Ovary (tissue), 9 donors: ENCODE data around the gene BTN1A1. TPM values are rescaled to one million over a fixed set of nuclear protein-coding genes. Genes with fewer than 3 reads are reported as not detected.
A peak's percentile ranks its signal among the peaks of the same experiment; 100 is the strongest.

Source experiments
- DNase-seq, 5 donors: peaks; one replicate each; pipeline ENCODE4 v3.0.0-alpha.2; 2019 to 2020
- H3K27ac ChIP-seq, 2 donors: fragments of 200-600 bp; one replicate each; pipeline versions ENCODE4 v1.5.1 to v1.8.0; 2019 to 2022
- H3K27me3 ChIP-seq: fragments of 200-600 bp; one replicate; pipeline ENCODE4 v1.8.0; 2022
- H3K36me3 ChIP-seq: fragments of 200-600 bp; sonication (generic); one replicate; pipeline ENCODE4 v1.5.1; 2019
- H3K4me1 ChIP-seq: one replicate; pipeline ENCODE4 v1.8.1; 2013; ENCODE audit warnings: mild to moderate bottlenecking, moderate library complexity; ENCODE audit not compliant: insufficient read depth
- H3K4me3 ChIP-seq: fragments of 200-600 bp; sonication (generic); one replicate; pipeline ENCODE4 v1.5.1; 2017
- H3K9me3 ChIP-seq, 2 donors: fragments of 200-600 bp in 1 of 2; sonication (generic) in 1 of 2; one replicate each; pipeline versions ENCODE4 v1.5.1 to v1.8.1; 2013 to 2019; ENCODE audit warnings: mild to moderate bottlenecking in 1 of 2, moderate library complexity in 1 of 2
- CTCF ChIP-seq, 3 donors: fragments of 450-650 bp in 2 of 3; fragments of 200-600 bp in 1 of 3; IDR thresholded peaks; one replicate each; pipeline versions ENCODE4 v1.5.1 to v1.8.0; 2016 to 2022; ENCODE audit warnings: antibody characterized with exemption in 3 of 3, mild to moderate bottlenecking in 1 of 3
- EP300 ChIP-seq: sonication (generic); formaldehyde crosslinking; IDR thresholded peaks from one replicate; pipeline ENCODE4 v1.6.1; 2017; ENCODE audit warnings: antibody characterized with exemption
- POLR2A ChIP-seq: fragments of 450-650 bp; IDR thresholded peaks from one replicate; pipeline ENCODE4 v1.6.1; 2017; ENCODE audit warnings: antibody characterized with exemption, mild to moderate bottlenecking, moderate library complexity
- WGBS, 3 donors: extraction: QIAGEN DNeasy Blood & Tissue Kit in 1 of 3; methylation state at CpG; one replicate each; pipeline versions ENCODE4 v1.1.5 to v1.1.7; 2013 to 2017; 5-methylcytosine and 5-hydroxymethylcytosine counted together
- intact Hi-C, 4 donors: fragments of 100-400 bp; cut with DNase I; formaldehyde crosslinking; loops; one replicate each; pipeline versions ENCODE4 v1.11.0 to v1.15.1; 2022 to 2023
- polyA plus RNA-seq, 2 donors: library from polyadenylated mRNA; stranded (reverse); fragments of 200-250 nt in 1 of 2; fragments of 350-450 nt in 1 of 2; fragmentation: Illumina TruSeq in 1 of 2; extraction: RNeasy Lipid Tissue Mini Kit (QIAGEN cat#74804) in 1 of 2; gene quantifications; one replicate each; pipeline ENCODE4 v1.2.3, GENCODE V29; 2013 to 2014
- total RNA-seq, 7 donors: library from RNA; depleted of rRNA in 2 of 7; stranded (reverse); fragments of >200 nt in 2 of 7; fragmentation: NEBNext Ultra II Directional in 3 of 7; extraction: Animal tissue kit (Norgen Biotek cat#: 25700) in 3 of 7; gene quantifications; one replicate each; pipeline versions ENCODE4 v1.1.0 to v1.2.4, GENCODE V29; 2016 to 2023
- donor health status: DM: no; HTN: no; CAD: no; lungs with moderate emphysema.
- donor health status: DM: no; HTN: no; CAD: no.
- donor health status: Bipolar disorder and iron deficiency.
- donor health status: DM: yes; HTN: yes; CAD: no.
- donor health status: DM: no; HTN: no; CAD: no.
- donor health status: DM: yes; HTN: yes; CAD: no.

The BTN1A1 gene
- total and polyA plus RNA-seq, 9 donors = 0.02 to 0.05 TPM; not detected in 7

- Histone ChIP-seq H3K27ac (no peak overlapping the region), H3K4me3 (no peak overlapping the region), H3K4me1 (no peaks in the 10 kb centered on the region), H3K9me3 (no peaks in the 10 kb centered on the region), H3K27me3 (no peaks in the 10 kb centered on the region), H3K36me3 (no peaks in the 10 kb centered on the region)
- TF ChIP-seq EP300 (no peak), POLR2A (no peak), CTCF (IDR thresholded peaks at IDR 0.05) (no peak)
- WGBS, 3 donors = 75 to 85% (median 78%) methylated on average over 2 of the region's 2 CpGs
- intact Hi-C loops = no loop called here
- DNase-seq = no peak
Measured at GRCh38 chr6:26514984-26515383, 14.9 kb downstream of the BTN1A1 start.

DNA sequence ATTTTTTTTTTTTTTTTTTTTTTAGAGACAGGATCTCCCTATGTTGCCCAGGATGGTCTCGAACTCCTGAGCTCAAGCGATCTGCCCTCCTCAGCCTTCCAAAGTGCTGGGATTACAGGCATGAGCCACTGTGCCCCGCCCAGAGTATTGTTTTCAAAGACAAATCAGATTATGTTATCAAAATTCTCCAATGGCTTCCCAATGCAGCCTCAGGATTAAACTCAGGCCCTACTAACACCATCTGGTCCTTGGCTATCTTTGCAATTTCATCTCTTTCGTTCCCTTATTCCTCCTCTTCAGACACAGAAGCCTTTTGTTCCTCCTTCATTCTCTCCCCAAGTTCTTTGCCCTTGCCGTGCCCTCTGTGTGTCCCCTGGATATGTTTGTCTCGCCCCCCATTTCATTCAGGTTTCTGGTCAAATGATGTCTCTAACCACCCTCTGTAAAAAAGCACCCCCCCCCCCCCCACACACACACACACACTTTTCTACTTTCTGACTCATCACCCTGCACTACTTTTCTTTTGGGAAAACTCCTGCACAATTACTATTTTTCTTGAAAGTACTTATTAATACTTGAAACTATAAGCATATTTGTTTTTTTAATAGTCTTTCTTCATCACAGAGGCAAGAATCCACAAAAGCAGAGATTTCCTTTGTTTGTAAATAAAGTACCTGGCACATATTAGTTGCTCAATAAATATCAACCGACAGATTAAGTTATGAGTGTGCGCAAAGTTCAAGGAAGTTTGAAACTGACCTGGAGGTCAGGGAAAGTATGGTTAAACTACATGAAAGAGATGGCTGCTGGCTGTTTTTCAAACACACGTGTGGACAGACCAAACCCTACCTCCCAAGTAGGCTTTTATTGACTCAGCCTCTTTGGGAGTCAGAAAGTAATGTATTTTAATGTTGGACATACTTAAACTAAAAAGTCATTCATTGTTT, 16.7 kb downstream of the BTN1A1 start:
- WGBS, 3 donors = 69 to 79% (median 74%) methylated on average over 9 of the region's 9 CpGs
- peaks cover 3% of the 10 kb centered on the region for H3K4me1 ChIP-seq
- no peaks in the 10 kb centered on the region for H3K36me3 ChIP-seq
- H3K27ac ChIP-seq = no peak overlapping the region
- no peaks in the 10 kb centered on the region for H3K9me3 ChIP-seq
- intact Hi-C loops = no loop called here
- no peak for DNase-seq
- no peak overlapping the region for H3K4me3 ChIP-seq
- TF ChIP-seq EP300 (no peak), POLR2A (no peak), CTCF (IDR thresholded peaks at IDR 0.05) (no peak)
- H3K27me3 ChIP-seq = no peaks in the 10 kb centered on the region

DNA sequence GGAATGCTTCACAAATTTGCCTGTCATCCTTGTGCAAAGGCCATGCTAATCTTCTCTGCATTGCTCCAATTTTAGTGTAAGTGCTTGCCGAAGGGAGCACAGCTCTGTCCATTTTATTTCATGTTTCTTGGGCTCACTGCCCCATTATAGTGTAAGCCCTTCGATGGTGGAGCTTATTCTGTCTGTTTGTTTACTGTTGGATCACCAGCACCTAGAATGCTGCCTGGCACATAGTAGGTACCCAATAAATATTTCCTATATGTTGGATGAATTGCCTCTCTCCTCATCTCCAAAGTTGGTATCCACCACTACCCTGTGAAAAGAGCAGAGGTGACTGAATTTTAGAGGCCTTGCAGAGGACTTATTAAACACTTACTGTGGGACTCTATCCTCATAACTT, 19.3 kb downstream of the BTN1A1 start:
- DNase-seq = no peak
- Histone ChIP-seq H3K4me3 (no peak overlapping the region), H3K36me3 (no peaks in the 10 kb centered on the region), H3K9me3 (no peaks in the 10 kb centered on the region), H3K4me1 (peaks cover 3% of the 10 kb centered on the region), H3K27me3 (no peaks in the 10 kb centered on the region), H3K27ac (no peak overlapping the region)
- 91 to 100% (median 95%) methylated on average over 2 of the region's 2 CpGs for WGBS, 3 donors
- intact Hi-C loops = no loop called here
- TF ChIP-seq CTCF (IDR thresholded peaks at IDR 0.05) (no peak), POLR2A (no peak), EP300 (no peak)

DNA sequence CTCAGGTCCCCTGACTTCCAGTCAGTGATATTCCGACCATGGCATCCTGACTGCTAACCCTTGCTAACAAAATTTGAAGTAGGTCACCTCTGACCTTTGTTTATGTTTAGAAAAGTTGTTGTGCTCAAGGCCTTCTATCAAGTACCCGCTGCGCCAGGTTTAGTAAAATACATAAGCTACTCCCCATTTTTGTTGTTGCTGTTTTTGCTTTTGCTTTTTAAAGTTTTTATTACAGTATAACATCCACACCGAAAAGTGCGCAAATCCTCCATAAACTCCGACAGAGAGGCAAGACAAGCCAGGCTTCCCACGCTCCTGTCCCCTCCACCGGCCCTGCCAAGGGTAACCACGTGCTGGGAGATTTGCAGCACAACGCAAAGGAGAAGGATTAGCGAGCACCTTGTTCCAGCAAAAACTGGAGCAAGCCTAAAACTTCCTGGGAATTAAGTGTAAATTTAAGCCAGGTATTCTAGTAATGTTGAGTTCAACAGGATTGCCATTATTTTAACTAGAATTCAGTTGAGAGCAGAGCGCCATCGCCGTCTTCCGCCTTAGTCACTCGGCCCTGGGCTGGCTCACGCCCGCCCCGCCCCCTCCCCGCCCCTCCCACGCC, 20.2 kb downstream of the BTN1A1 start:
- no peaks in the 10 kb centered on the region for H3K27me3 ChIP-seq
- peak overlapping the region in 1 of 2 donors; percentile 97 for H3K27ac ChIP-seq
- no peaks in the 10 kb centered on the region for H3K36me3 ChIP-seq
- H3K9me3 ChIP-seq = no peaks in the 10 kb centered on the region
- WGBS, 3 donors = 9 to 14% (median 10%) methylated on average over 21 of the region's 21 CpGs
- intact Hi-C loops = no loop called here
- H3K4me3 ChIP-seq = peak overlapping the region; percentile 61
- peak; percentile 26 for TF ChIP-seq EP300
- TF ChIP-seq CTCF (IDR thresholded peaks at IDR 0.05) = no peak
- peak in 2 of 5 donors; percentile 71 to 72 for DNase-seq
- H3K4me1 ChIP-seq = peaks cover 3% of the 10 kb centered on the region
